ENCODE results near the gene NUDT1.

Gene NUDT1

DNA sequence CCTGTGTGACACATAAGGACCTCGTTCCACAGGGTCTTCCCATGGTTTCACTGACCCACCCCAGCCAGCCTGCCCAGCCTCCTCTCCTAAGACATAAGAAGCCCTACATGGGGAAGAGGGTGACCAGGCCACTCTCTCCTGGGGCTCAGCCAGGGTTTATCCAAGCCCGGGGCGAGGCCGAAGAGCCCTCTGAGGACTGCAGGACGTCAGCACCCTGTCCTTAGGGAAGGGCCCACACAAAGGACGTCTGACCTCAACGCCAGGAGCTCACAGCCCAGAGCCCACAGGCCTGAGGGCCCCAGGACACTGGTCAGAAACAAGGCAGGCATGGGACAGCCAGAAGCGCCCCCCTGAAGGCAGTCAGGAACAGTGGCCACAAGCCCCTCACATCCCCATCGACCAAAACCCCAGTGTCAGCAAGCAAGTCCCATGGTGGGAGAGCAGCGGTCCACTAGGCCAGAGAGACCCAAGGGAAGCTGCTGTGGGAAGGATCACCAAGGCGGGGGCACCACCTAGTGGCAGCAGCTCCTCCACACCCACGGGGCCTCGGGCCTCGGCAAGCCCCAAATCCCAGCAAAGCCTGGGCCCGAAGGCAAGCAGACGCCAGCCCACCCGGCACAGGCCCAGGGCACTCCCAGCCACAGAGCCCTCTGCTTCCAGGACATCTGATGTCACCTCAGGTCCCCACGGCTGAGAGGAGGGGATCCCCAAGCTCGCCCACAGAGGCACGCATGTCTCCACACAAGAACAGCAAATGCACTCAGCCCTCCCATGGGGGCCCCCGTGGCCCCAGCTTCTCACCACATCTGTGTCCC lies 32.7 kb upstream of the NUDT1 start:
- Histone ChIP-seq H3K9ac (ENCODE audit: low read length) (no peak overlapping the region), H3K9me3 (ENCODE audit: control insufficient read depth, insufficient read depth, low read depth, low read length) (no peaks in the 10 kb centered on the region), H3K27me3 (ENCODE audit: control insufficient read depth, insufficient read depth, low read length) (no peaks in the 10 kb centered on the region), H3K4me1 (ENCODE audit: control insufficient read depth, insufficient read depth, low read length) (no peaks in the 10 kb centered on the region), H3K4me3 (ENCODE audit: low read depth, low read length) (no peak overlapping the region), H3K36me3 (ENCODE audit: control insufficient read depth, insufficient read depth, low read length) (peaks cover 70% of the 10 kb centered on the region), H3K27ac (ENCODE audit: low read depth, low read length) (no peak overlapping the region)

GRCh38 chr7:2209961-2210323 lies 32.1 kb upstream of the NUDT1 start:
- H3K4me3 ChIP-seq (ENCODE audit: low read depth, low read length) = no peak overlapping the region
- no peak overlapping the region for H3K9ac ChIP-seq (ENCODE audit: low read length)
- H3K4me1 ChIP-seq (ENCODE audit: control insufficient read depth, insufficient read depth, low read length) = no peaks in the 10 kb centered on the region
- no peaks in the 10 kb centered on the region for H3K9me3 ChIP-seq (ENCODE audit: control insufficient read depth, insufficient read depth, low read depth, low read length)
- no peaks in the 10 kb centered on the region for H3K27me3 ChIP-seq (ENCODE audit: control insufficient read depth, insufficient read depth, low read length)
- no peak overlapping the region for H3K27ac ChIP-seq (ENCODE audit: low read depth, low read length)
- peaks cover 74% of the 10 kb centered on the region for H3K36me3 ChIP-seq (ENCODE audit: control insufficient read depth, insufficient read depth, low read length)

GRCh38 chr7:2210551-2211258 lies 31.3 kb upstream of the NUDT1 start:
- no peak overlapping the region for H3K4me3 ChIP-seq (ENCODE audit: low read depth, low read length)
- no peak overlapping the region for H3K9ac ChIP-seq (ENCODE audit: low read length)
- H3K4me1 ChIP-seq (ENCODE audit: control insufficient read depth, insufficient read depth, low read length) = no peaks in the 10 kb centered on the region
- H3K36me3 ChIP-seq (ENCODE audit: control insufficient read depth, insufficient read depth, low read length) = peaks cover 80% of the 10 kb centered on the region
- H3K27ac ChIP-seq (ENCODE audit: low read depth, low read length) = no peak overlapping the region
- no peaks in the 10 kb centered on the region for H3K9me3 ChIP-seq (ENCODE audit: control insufficient read depth, insufficient read depth, low read depth, low read length)
- H3K27me3 ChIP-seq (ENCODE audit: control insufficient read depth, insufficient read depth, low read length) = no peaks in the 10 kb centered on the region

- Histone ChIP-seq H3K27ac (ENCODE audit: low read depth, low read length) (no peak overlapping the region), H3K9ac (ENCODE audit: low read length) (no peak overlapping the region), H3K27me3 (ENCODE audit: control insufficient read depth, insufficient read depth, low read length) (no peaks in the 10 kb centered on the region), H3K4me3 (ENCODE audit: low read depth, low read length) (no peak overlapping the region), H3K36me3 (ENCODE audit: control insufficient read depth, insufficient read depth, low read length) (peaks cover 83% of the 10 kb centered on the region), H3K9me3 (ENCODE audit: control insufficient read depth, insufficient read depth, low read depth, low read length) (no peaks in the 10 kb centered on the region), H3K4me1 (ENCODE audit: control insufficient read depth, insufficient read depth, low read length) (no peaks in the 10 kb centered on the region)
Observed at GRCh38 chr7:2211259-2211880, 30.7 kb upstream of the NUDT1 start.

- H3K27ac ChIP-seq (ENCODE audit: low read depth, low read length) = no peak overlapping the region
- H3K9me3 ChIP-seq (ENCODE audit: control insufficient read depth, insufficient read depth, low read depth, low read length) = no peaks in the 10 kb centered on the region
- no peaks in the 10 kb centered on the region for H3K4me1 ChIP-seq (ENCODE audit: control insufficient read depth, insufficient read depth, low read length)
- H3K27me3 ChIP-seq (ENCODE audit: control insufficient read depth, insufficient read depth, low read length) = no peaks in the 10 kb centered on the region
- H3K4me3 ChIP-seq (ENCODE audit: low read depth, low read length) = no peak overlapping the region
- no peak overlapping the region for H3K9ac ChIP-seq (ENCODE audit: low read length)
- peaks cover 87% of the 10 kb centered on the region for H3K36me3 ChIP-seq (ENCODE audit: control insufficient read depth, insufficient read depth, low read length)
Observed at GRCh38 chr7:2211926-2212325, 30.1 kb upstream of the NUDT1 start.

- Histone ChIP-seq H3K9ac (ENCODE audit: low read length) (no peak overlapping the region), H3K4me1 (ENCODE audit: control insufficient read depth, insufficient read depth, low read length) (no peaks in the 10 kb centered on the region), H3K9me3 (ENCODE audit: control insufficient read depth, insufficient read depth, low read depth, low read length) (no peaks in the 10 kb centered on the region), H3K27ac (ENCODE audit: low read depth, low read length) (no peak overlapping the region), H3K4me3 (ENCODE audit: low read depth, low read length) (no peak overlapping the region), H3K36me3 (ENCODE audit: control insufficient read depth, insufficient read depth, low read length) (peaks cover 88% of the 10 kb centered on the region), H3K27me3 (ENCODE audit: control insufficient read depth, insufficient read depth, low read length) (no peaks in the 10 kb centered on the region)
Observed at GRCh38 chr7:2212906-2213305, 29.1 kb upstream of the NUDT1 start.

- Histone ChIP-seq H3K36me3 (ENCODE audit: control insufficient read depth, insufficient read depth, low read length) (peaks cover 87% of the 10 kb centered on the region), H3K9me3 (ENCODE audit: control insufficient read depth, insufficient read depth, low read depth, low read length) (no peaks in the 10 kb centered on the region), H3K27me3 (ENCODE audit: control insufficient read depth, insufficient read depth, low read length) (no peaks in the 10 kb centered on the region), H3K27ac (ENCODE audit: low read depth, low read length) (no peak overlapping the region), H3K4me1 (ENCODE audit: control insufficient read depth, insufficient read depth, low read length) (no peaks in the 10 kb centered on the region), H3K4me3 (ENCODE audit: low read depth, low read length) (no peak overlapping the region), H3K9ac (ENCODE audit: low read length) (no peak overlapping the region)
Observed at GRCh38 chr7:2213551-2214215, 28.3 kb upstream of the NUDT1 start.

DNA sequence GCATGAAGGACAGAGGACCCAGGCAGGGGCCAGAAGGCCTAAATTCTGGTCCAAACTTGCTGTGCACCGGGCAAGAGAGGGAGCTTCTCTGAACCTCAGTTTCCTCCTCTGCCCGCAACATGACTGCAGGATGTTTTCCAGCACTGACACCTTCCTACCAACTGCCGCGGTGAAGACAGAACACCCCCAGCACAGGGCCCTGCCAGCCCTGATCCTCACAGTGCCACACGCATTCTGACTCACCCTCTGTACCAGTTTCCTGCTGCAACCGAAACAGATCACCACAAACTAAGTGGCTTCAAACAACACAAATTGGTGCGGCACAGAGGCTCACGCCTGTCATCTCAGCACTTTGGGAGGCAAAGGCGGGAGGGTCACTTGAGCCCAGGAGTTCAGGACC lies 27.4 kb upstream of the NUDT1 start:
- Histone ChIP-seq H3K9ac (ENCODE audit: low read length) (no peak overlapping the region), H3K9me3 (ENCODE audit: control insufficient read depth, insufficient read depth, low read depth, low read length) (no peaks in the 10 kb centered on the region), H3K4me3 (ENCODE audit: low read depth, low read length) (no peak overlapping the region), H3K4me1 (ENCODE audit: control insufficient read depth, insufficient read depth, low read length) (no peaks in the 10 kb centered on the region), H3K36me3 (ENCODE audit: control insufficient read depth, insufficient read depth, low read length) (peaks cover 91% of the 10 kb centered on the region), H3K27me3 (ENCODE audit: control insufficient read depth, insufficient read depth, low read length) (no peaks in the 10 kb centered on the region), H3K27ac (ENCODE audit: low read depth, low read length) (no peak overlapping the region)

DNA sequence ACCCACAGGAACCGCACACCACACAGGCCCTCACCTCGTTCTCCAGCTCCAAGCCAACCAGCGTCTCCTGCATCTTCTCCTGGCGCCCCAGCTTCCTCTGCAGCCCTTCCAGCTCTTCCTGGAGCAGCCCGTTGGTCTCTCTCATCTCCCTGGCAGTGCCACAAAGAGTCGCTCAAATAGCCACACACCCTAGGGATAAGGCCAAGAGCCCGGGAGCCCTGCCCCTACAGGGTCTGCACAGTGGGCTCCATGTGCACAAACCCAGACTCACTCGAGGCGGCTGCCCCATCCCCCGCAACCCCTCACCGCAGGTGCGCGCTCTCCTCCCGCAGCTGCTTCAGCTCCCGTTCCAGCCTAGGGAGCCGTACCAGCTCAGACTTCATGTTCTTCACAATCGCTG lies 26.2 kb upstream of the NUDT1 start:
- H3K4me3 ChIP-seq (ENCODE audit: low read depth, low read length) = no peak overlapping the region
- no peak overlapping the region for H3K27ac ChIP-seq (ENCODE audit: low read depth, low read length)
- H3K9ac ChIP-seq (ENCODE audit: low read length) = no peak overlapping the region
- H3K9me3 ChIP-seq (ENCODE audit: control insufficient read depth, insufficient read depth, low read depth, low read length) = no peaks in the 10 kb centered on the region
- no peaks in the 10 kb centered on the region for H3K4me1 ChIP-seq (ENCODE audit: control insufficient read depth, insufficient read depth, low read length)
- no peaks in the 10 kb centered on the region for H3K27me3 ChIP-seq (ENCODE audit: control insufficient read depth, insufficient read depth, low read length)
- H3K36me3 ChIP-seq (ENCODE audit: control insufficient read depth, insufficient read depth, low read length) = peaks cover 93% of the 10 kb centered on the region

DNA sequence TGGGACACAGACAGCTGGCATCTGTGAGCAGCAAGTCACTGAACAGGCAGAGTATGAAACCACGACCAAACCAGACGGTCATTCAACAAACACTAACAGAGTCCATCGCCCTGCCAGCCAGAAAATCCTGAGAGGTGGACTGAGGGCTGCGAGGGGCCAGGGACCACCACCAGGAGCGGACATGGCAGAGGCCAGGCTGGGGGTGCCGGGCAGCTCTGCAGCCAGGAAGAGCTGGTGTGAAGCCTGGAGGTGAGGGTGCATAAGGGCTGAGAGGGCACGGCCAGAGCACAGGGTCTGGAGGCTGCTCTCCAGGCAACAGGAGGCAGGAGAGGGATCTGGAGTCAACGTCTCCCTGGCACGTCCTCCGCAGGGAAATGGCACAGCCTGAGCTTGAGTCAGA lies 24.8 kb upstream of the NUDT1 start:
- Histone ChIP-seq H3K9ac (ENCODE audit: low read length) (no peak overlapping the region), H3K27me3 (ENCODE audit: control insufficient read depth, insufficient read depth, low read length) (no peaks in the 10 kb centered on the region), H3K36me3 (ENCODE audit: control insufficient read depth, insufficient read depth, low read length) (peaks cover 92% of the 10 kb centered on the region), H3K4me1 (ENCODE audit: control insufficient read depth, insufficient read depth, low read length) (no peaks in the 10 kb centered on the region), H3K4me3 (ENCODE audit: low read depth, low read length) (no peak overlapping the region), H3K27ac (ENCODE audit: low read depth, low read length) (no peak overlapping the region), H3K9me3 (ENCODE audit: control insufficient read depth, insufficient read depth, low read depth, low read length) (no peaks in the 10 kb centered on the region)
